ENCODE measurements around the gene CDH1.
"Not testable (repeated sequence)": the region's sequence is repeated elsewhere in the genome, so short reads cannot be mapped to it uniquely, and the experiment has no call there.

CDH1 gene

GRCh38 chr16:68762996-68763756 is 26.1 kb downstream of the CDH1 start:
- DNase-seq: no peak

DNA sequence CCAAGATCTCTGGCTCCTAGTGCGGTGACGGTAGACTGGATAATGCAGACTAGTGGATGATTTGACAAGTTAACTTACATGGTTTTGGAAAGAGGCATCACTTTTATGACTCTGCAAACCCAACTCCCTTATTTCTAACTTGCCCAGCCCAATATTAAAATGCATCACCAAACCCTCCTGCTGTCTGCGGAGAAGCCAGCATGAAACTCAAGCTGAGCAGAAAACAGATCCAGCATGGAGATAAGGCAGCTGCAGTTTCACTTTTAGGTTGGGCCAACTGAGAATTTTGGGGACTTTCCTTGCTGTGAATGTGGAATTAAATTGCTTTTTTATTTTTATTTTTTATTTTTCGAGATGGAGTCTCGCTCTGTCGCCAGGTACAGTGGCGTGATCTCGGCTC is 27.8 kb downstream of the CDH1 start:
- DNase-seq: peak in 2 of 3 donors; percentile 23 to 24

DNA sequence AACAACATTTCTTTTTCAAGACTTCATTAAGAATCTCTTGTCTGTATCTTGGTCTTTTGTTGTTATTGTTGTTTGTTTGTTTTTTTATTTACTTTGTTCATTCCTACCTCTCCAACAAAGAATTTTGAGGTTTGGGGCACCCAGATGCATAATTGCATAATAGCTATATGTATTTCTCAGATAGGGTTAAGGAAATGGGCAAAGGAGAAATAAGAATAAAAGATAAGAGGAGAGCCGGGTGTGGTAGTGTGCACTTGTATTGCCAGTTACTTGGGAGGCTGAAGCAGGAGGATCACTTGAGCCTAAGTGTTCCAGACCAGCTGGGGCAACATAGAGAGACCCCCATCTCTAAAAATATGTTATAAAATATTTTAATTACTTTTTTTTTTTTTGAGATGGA is 30.5 kb downstream of the CDH1 start:
- DNase-seq: no peak

- DNase-seq: no peak
These were observed 31.1 kb downstream of the CDH1 start for GRCh38 chr16:68768175-68768574.

- no peak for DNase-seq
These were observed 31.7 kb downstream of the CDH1 start for GRCh38 chr16:68768771-68769170.

DNA sequence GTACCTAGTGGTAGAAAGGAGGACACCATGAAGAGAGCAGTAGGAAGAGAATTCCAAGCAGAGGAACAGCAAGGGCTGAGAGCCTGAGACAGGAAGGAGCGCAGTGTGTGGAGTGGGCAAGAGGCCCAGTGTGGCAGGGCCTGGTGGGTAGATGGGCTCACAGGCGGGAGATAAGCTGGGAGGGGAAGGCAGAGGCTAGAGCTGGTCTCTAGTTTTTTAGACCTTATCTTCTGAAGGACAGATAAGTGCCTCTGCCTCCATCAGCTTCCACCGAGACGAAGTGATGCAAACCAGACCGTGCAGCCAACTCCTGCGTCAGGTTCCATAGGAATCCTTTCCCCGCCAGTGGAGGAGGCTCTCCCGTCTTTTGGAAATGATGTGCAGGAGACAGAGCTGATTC is 33.6 kb downstream of the CDH1 start:
- no peak for DNase-seq

- DNase-seq: no peak
These were observed 35.1 kb downstream of the CDH1 start for GRCh38 chr16:68772030-68772681.

- DNase-seq: no peak
These were observed 35.8 kb downstream of the CDH1 start for GRCh38 chr16:68772871-68773270.

DNA sequence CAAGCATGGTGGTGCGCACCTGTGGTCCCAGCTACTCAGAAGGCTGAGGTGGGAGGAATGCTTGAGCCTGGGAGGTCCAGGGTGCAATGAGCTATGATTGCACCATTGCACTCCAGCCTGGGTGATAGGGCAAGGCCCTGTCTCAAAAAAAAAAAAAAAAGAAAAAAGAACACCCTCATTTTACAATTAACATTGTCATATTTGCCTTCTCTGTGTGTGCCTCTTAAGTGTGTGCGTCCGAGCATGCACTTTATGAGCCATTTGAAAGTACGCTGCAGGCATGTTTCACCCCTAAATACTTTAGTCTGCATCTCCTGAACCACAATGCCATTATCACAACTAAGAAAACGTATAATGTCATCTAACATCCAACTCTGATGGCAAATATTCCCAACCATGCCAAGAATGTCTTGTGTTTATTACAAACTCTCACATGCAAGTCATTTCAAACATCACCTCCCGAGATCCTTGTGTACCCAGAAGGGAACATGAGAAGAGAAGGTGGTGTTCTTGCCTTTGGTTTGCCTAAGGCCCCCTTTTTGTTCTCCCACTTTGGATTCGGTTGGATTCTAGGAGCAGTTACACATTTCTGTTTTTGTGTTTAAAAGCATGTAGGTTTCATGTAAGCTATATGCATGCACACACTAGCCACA is 38.0 kb downstream of the CDH1 start:
- DNase-seq: no peak

DNA sequence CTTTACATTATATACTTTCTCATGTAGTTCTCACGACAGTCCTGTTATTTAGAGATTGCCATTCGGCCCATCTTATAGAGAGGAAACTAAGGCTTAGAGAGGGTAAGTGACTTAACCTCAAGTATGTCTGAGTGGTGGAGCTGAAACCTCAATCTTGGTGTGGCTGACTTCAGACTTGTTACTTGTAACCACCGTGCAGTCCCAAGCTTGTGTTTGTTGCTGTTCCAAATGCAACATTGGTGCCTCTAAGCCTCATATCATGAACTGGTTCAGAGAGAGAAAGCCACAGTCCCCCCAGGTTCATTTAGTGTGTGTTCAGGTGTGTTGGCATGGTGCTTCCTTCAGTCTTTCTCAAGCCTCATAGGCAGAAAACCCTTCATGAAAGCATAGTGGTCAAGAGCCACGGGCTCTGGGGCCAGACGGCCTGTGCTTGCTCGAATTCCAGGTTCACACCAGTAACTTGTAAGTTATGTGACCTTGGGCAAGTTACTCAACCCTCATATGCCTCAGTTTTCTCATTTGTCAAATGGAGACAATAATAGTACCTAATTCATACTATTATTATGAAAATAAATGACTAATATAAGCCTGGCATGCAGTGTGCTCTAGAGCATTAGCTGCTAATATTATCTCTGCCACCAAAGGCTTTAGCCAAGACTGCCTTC is 39.9 kb downstream of the CDH1 start:
- DNase-seq: no peak

GRCh38 chr16:68778551-68779231 is 41.6 kb downstream of the CDH1 start:
- DNase-seq: no peak

- DNase-seq: no peak
These were observed 42.8 kb downstream of the CDH1 start for GRCh38 chr16:68779891-68780290.

GRCh38 chr16:68781784-68782183 is 44.7 kb downstream of the CDH1 start:
- no peak for DNase-seq

- peak in 1 of 3 donors; percentile 27 for DNase-seq
These were observed 45.4 kb downstream of the CDH1 start for GRCh38 chr16:68782198-68783174.

DNA sequence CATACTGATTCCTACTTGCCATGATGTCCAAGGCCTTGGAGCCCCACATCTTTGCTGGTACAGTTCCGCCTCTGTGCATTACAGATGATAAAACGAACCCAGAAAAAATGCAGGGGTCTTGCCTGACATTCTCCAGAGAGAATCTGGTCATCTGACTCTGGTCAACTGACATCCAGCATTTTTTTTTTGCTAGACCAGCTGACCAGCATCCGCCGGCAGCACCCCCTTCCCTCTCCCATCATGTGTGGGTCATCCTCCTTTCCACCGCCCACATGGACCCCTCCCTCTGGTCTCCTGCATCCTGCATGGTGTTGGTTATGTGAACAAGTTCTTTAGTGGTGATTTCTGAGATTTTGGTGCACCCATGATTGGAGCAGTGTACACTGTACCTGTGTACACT is 47.1 kb downstream of the CDH1 start:
- DNase-seq: no peak

- DNase-seq: no peak
These were observed 47.6 kb downstream of the CDH1 start for GRCh38 chr16:68784721-68785120.

- no peak for DNase-seq
These were observed 48.6 kb downstream of the CDH1 start for GRCh38 chr16:68785715-68786114.

DNA sequence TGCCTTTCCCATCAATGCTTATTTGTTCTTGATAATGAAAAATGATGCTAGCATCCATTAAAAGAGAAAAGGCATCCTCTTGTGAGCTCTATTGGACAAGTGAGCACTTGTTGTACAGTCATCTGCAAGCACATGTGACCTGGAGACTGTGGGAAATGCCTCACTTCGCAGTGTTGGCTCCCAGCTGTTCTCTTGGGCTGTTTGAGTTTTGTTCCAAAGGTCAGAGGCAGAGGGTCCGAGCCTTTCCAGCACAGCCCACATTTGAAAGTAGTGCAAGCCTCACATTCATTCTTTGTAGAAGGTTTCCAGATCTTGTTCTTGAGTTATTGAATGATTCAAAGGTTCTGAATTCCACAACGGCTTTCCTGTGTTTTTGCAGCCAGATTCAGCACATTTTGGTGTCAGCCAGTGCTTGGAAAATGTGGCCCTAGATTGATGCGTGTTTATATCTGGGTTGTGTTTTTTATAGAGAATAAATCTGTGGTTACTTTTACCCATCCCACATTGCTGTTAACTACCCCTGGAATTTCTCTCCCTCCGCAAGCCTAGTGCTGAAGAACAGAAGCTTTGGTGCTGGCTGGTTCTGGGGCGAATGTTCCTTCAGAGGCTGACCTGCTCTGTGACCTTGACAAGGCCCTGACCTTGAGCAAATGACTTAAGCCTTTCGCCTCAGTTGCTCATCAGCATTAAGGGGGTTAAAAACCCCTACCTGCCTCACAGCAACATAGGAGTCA is 49.8 kb downstream of the CDH1 start:
- DNase-seq: no peak

DNA sequence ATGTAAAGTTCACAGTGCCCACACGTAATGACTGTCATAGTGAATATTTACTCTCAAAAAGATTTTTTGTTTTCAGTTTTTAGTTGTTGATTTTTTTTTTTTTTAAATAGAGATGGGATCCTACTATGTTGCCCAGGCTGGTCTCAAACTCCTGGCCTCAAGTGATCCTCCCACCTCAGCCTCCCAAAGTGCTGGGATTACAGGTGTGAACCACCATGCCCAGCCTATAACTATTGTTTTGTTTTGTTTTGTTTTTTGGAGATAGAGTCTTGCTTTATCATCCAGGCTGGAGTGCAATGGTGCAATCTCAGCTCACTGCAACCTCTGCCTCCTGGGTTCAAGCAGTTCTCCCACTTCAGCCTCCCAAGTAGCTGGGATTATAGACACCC is 50.3 kb downstream of the CDH1 start:
- not testable (repeated sequence) for DNase-seq

GRCh38 chr16:68790130-68790761 is 53.2 kb downstream of the CDH1 start:
- peak in 2 of 3 donors; percentile 18 to 27 for DNase-seq

All from suppressor macrophage treated with lipopolysaccharide for 1 hour (primary cell).